GM11168 (cell line): ENCODE measurements around the gene UBE2G2.

Experiments
- in situ Hi-C: fragments of 300-500 bp; cut with MboI; formaldehyde crosslinking; loops from one replicate; pipeline ENCODE4 v1.12.0; 2022; ENCODE audit warnings: low sequenced_read_pairs; ENCODE audit not compliant: unreplicated experiment

UBE2G2 gene

DNA sequence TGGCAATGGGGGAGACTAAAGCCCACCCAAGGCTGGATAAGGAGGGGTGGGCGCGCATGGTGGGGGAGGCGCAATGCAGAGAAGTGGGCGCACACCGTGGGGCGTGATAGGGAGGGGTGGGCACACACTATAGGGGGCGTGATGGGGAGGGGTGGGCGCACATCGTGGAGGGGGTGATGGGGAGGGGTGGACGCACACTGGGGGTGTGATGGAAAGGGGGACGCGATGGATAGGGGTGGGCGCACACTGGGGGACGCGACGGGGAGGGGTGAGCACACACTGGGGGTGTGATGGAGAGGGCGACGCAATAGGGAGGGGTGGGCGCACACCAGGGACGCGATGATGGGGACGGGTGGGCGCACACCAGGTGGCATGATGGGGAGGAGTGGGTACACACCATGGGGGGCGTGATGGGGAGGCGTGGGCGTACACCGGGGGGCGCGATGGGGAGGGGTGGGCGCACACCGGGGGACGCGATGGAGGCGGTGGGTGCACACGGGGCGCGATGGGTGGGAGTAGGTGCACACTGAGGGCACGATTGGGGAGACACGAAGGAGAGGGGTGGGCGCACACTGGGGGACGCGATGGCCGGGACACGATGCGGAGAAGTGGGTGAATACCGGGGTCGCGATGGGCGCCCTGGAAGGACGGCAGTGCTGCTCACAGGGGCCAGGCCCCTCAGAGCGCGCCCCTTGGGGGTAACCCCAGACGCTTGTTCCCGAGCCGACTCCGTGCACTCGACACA lies 15.3 kb upstream of the UBE2G2 start:
- in situ Hi-C loops: no loop called here

DNA sequence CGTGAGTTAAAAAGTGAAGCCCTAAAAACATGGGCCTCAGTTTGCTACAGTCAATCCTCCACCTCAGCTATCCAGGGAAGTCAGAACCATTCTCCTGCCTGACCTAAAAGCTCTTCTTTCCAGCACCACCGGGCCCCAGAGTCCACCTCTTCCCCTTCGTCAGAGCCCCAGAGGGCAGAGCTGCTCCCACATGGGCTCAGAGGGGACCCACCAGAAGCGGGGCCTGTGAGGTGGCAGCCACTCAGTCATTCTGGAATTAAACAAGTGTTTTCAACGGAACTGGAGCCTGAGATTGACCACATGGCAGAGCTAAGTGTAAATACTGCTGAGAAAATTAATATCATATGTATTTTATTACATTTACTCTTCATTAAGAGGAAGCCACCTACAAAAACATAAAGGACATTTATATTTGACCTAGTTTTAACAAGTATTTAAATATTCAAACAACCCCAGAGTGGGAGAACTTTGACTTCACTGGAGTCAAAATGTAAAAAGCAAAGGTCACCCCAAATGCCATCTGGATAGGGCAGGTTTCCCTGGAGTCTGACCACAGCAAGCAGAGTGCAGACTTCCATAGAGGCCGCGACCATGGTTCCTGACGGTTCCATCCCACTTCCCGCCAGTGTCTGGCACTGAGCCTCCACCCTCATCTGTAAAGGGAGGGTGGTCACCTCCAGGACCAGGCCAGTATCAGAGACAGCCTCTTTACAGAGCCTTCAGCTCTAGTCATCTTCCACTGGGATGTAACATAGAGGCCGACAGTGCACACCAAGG lies 14.4 kb upstream of the UBE2G2 start:
- in situ Hi-C loops: no loop called here

DNA sequence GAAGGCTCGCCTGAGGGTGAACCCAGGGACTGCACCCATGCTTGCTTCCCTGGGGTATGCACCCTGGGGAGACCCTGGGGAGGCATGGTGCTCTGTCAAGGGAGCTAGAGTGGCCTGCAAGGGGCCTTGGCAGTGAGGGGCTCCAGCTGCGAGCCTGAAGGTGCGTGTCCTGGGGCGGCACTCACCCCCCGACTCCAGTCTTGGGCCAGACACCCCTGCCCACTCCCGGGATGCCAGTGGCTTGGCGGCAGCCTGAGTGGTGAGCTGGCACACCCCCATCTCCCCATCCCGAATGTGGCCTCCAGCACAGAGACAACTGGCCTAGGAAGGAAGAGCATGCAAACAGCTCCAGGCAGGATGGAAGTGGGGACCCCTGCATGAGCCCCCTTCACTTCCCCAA lies 13.6 kb upstream of the UBE2G2 start:
- in situ Hi-C loops: no loop called here

DNA sequence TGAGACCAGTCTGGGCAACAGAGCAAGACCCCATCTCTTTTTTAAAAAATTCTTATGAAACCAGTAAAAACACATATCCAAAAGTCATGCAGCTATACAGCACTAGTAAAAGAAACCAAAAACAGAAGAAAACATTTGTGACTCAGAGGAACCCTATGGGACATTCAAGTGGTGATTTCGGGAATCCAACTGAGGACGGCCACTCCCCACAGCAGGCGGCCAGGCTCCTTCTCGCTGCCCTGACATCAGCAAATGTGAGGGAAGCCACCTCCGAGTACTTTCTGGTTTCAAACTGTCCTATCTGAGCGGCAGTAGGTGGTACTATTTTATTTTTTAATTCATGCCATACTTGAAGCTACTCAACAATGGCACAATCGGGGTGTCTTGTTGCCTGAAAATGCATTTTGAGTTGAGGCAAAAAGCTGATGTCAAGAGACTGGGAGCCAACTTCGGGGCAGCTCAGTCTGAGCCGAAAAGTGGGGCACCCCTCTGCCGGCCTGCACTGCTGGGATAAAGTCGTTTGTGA lies 12.9 kb upstream of the UBE2G2 start:
- in situ Hi-C loops: no loop called here

DNA sequence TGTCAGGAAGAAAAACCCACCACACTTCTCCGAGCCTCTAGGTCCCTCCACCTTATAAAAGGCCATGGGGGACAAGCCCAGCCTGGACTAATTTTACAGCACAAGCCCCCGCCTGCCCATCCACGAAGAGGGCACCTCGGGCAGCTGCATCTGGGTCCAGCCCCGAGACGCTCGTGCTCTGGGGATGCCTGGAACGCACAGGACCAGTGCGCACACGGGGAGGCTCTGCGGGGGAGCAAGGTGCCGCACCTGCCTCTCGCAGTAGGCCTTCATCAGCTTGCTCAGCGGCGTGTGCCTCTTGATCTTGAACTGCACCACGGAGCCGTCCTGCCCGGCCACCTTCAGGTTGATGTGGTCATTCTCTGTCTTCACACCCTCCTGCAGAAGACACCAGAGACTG lies 12.1 kb upstream of the UBE2G2 start:
- in situ Hi-C loops: no loop called here

DNA sequence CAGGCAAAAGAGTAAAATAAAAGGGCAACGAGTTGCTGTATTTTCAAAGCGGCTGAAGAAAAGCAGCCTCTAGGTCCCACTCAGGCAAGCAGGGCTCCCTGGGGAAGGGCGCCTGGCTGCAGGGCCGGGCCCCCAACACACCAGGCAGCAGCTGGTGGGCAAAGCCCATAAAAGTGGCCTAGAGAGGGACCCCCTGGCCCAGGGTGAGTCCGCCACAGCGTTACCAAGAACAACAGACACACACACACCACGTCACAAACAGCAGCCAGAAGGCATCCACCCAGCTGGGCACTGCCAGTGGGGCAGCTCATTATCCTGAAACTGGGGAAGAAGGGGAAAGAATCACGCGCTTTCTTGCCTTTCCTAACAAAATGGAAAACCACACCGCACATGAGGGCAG lies 11.5 kb upstream of the UBE2G2 start:
- in situ Hi-C loops: no loop called here

DNA sequence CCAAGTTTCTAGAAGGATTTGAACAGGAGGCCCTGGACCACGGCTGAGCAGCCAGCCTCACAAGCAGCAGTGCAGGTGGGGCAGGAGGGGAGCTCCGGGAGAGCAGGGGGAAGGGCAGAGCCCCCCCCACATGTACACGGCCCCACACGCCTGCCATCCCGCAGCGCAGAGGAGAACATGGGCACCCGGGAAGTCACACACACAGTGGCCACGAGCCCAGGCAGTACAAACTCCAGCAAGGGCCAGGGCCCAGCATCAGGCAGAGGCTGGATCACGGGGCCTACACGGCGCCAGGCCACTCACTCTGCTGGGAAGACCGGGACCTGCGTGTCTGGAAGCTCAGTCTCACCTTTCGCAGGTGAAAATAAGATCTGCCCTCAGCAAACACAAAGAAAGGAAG lies 11.0 kb upstream of the UBE2G2 start:
- in situ Hi-C loops: no loop called here

DNA sequence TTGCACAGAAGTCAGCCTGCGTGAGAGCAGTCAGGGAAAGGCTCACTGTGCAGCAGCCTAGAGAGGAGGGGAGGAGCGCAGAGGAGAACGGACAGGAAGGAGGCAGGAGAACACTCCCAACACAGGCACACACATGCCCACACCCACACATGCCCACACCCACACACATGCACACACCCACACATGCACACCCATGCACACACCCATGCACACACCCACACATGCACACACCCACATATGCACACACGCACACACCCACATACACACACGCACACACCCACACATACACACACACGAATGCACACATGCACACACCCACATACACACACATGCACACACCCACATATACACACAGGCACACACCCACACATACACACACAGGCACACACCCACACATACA lies 9.2 kb upstream of the UBE2G2 start:
- in situ Hi-C loops: no loop called here

DNA sequence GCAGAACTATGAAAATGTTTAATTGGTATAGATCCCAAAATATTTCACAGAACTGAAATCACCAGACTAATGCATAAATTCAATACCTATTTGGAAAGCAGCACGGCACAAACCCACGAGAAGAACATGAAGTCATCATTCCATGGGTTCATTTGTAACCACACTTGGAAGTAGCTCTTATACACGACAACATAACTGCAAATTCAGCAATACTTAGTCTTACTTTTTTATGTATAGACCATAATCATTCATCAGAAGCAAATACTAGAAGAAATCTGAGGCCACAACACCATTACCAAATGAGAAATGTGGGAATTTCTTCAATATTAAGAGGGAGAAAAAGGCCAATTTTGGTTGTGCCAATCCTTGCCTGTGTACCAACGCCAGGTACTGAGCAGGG lies 4.2 kb upstream of the UBE2G2 start:
- in situ Hi-C loops: loop anchor here (10.0 kb wide), 1 partner anchor 109 kb away; no protein-coding TSS in a partner anchor

DNA sequence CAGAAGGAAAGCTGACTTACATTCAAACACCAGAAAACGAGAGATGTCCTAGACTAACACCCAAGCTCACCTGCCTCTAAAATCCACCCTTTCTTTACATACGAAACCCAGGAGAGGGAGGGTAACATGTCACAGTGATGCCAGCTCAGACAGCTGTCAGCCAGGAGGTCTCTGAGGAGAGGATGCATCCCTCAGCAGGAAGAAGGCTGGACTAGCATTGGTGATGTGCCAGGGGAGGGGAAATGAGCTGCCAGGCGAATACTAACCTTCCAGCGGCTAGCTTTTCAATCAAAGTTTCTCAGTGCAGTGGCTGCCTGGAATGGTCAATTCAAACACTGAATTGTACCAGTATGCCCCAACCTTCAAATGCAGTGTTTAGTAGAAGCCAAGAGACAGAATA lies 3.6 kb upstream of the UBE2G2 start:
- in situ Hi-C loops: loop anchor here (10.0 kb wide), 1 partner anchor 110 kb away; no protein-coding TSS in a partner anchor

DNA sequence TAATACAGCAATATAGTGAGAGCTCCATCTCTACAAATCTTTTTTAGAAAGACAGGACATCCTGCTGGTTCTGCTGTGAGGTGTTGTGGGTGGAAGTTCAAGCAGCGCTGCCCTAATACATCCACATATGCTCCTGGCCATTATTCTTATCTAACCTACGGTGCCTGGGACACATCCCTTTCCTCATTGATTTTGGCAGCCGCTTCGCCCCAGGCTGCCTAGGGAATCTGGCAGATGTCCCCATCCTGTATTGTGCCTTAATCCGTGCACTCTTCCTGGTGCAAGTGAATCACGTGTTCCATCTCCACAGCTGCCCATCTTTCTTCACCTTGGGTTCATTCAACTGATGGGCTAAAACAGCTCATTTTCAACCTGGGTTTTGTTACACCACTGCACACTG lies 3.1 kb upstream of the UBE2G2 start:
- in situ Hi-C loops: loop anchor here (10.0 kb wide), 1 partner anchor 110 kb away; no protein-coding TSS in a partner anchor

DNA sequence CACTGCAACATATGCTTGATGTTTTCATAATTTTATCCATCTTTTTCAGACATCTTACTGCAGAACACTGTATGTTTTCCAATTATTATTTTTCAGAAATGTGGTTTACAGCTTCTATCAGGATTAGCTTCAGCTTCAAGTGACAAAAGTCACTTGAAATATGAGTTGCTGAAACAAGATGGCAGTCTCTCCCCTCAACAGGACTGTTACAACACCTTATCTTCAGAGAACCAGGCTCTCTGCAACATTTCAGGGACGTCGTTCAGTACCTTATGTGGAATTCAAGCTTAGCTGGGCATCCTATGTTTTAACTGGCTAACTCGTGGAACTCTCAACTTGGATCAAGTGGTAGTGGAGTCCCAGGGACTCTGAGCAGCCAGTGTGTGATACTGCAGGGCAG lies 2.0 kb upstream of the UBE2G2 start:
- in situ Hi-C loops: loop anchor here (10.0 kb wide), 1 partner anchor 111 kb away; no protein-coding TSS in a partner anchor

DNA sequence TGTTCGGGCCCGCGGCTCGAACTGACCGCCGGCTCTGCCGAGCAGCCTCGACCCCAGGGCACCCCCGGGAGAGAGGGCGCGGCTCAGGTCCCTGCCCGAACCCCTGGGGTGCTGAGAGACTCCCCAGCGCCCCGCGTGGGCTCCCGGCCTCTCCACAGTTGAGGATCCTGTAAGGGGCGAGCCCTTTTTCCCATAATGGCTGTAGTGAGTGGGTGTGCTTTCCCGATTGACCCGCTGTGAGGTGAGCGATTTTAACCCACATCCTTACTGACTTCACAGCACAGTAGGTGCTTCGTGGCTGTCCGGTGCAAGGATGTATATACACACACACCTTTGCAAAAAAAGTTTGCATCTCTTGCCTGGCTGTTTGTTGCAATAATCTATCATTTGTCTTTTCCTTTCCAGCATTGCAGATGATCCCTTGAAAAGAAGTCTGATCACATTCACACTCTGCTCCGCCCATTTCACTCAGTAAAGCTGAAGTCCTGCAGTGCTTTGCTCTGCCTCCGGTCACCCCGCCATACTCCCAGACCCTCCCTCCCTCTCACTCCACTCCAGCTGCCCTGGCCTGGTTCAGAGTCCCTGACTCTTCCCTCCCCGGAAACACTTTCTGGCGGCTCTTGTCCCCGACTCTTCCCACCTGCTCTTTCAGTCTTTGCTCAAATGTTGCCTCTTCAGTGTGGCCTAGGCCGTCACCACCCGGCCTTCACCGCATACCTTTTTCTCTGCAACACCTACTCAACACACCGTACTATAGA lies 955 bp upstream of the UBE2G2 start:
- in situ Hi-C loops: loop anchor here (10.0 kb wide), 1 partner anchor 112 kb away; no protein-coding TSS in a partner anchor

DNA sequence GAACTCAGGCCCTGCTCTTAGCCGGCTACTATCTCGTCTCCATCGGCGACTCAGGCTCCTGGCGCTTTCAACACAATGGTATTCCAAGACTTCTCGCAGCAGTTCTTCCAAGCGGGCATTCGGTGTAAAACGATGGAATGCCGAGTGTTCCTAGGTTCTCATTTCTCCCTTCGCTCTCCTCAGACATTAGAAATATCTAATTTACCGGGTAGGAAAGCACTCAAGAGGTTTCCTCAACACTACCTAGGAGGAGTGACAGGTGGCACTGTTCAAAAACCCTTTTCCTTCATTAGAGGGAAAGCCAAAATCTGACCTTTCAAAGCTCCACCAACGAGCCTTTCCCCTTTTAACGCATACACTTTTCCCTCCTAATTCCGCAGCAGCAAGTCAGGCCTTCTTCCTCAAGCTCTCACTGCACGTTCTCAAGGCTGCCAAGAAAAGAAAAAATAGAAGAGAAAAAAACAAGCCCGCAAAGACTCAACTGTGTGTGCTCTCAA lies 601 bp downstream of the UBE2G2 start:
- in situ Hi-C loops: loop anchor here (10.0 kb wide), 1 partner anchor 114 kb away; no protein-coding TSS in a partner anchor

DNA sequence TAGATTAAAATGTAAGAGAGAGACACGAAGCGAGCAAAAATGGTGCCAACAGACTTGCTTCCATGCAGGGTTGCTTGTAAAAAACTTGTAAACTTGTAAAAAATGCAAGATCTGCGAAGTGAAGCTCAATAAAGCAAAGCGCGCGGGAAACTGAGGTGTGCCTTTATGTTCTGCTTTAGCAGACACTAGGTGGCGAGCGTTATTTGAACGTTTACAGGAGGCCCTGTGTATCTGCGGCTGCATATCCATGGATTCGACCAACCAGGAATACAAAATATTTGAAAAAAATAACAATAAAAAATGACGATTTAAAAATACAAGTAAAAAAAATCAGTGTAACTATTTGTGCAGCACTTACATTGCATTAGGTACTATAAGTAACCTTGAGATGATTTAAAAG lies 1.5 kb downstream of the UBE2G2 start:
- in situ Hi-C loops: loop anchor here (10.0 kb wide), 1 partner anchor 115 kb away; no protein-coding TSS in a partner anchor

DNA sequence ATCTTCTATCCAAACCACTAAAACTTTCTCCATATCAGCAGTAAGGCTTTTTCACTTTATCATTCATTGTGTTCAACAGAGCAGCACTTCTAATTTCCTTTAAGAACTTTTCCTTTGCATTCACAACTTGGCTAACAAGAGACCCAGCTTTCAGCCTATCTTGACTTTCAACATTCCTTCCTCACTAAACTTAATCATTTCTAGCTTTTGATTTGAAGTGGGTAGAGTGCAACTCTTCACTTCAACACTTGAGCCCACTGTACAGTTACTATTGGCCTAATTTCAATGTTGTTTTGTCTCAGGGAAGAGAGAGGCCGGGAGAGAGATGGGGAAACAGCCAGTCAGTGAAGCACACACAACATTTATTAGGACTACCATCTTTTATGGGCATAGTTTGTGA lies 2.0 kb downstream of the UBE2G2 start:
- in situ Hi-C loops: loop anchor here (10.0 kb wide), 2 partner anchors 115 to 285 kb away; no protein-coding TSS in a partner anchor

DNA sequence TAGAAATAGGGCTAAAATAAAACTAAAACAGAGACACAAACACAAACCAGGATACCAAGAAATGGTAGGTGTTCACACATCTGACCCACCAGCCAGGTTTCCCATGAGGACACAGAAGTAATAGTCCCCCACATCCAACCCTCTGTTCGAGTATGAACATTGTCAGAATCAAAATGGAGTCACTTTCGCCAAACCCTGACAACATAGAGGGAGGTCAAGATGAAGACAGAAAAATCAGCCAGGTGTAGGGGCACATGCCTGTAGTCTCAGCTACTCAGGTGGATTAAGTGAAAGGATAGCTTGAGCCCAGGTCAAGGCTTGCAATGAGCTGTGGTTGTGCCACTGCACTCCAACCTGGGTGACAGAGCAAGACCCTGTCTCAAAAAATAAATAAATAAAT lies 3.8 kb downstream of the UBE2G2 start:
- in situ Hi-C loops: loop anchor here (10.0 kb wide), 1 partner anchor 283 kb away; no protein-coding TSS in a partner anchor

DNA sequence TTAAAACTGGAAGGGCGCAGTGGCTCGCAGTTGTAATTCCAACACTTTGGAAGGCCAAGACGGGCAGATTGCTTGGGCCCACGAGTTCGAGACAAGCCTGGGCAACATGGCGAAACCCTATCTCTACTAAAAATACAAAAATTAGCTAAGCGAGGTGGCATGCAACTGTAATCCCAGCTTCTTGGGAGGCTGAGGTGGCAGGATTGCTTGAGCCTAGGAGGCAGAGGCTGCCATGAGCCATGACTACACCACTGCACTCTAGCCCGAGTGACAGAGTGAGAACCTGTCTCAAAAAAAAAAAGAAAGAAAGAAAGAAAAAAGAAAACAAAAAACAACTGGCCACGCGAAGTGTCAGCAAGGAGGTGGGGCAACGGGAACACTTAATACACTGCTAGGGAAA lies 6.3 kb downstream of the UBE2G2 start:
- in situ Hi-C loops: loop anchor here (10.0 kb wide), 1 partner anchor 281 kb away; no protein-coding TSS in a partner anchor

DNA sequence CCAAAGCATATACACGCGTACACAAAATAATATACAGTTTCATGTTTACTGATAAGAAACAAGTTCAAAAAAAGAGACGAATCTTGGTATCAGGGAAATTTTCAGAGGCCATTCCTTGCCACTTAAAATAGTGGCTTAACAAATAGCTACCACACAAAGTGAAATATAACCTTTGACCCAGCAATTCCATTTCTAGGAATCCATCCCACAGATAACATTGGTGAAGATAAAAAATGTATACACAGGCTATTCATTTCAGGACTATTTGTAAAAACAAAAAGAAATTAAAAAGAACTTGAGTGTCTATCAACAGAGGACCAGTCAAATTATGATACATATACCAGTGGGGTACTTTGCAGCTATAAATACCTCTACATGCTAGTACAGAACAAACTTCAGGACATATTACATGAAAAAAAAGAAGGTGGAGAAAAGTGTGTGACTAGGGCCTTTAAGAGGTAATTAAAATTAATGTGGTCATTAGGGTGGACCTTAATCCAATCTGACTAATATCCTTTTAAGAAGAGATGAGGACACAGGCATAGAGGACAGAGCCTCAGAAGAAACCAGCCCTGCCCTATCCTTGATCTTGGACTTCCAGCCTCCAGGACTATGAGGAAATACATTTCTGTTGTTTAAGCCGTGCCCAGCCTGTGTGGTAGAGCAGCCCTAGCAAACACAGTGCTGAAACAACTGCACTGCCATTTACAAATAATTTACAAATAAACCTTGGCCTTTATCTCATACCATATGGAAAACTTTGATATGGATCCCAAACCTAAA lies 7.8 kb downstream of the UBE2G2 start:
- in situ Hi-C loops: loop anchor here (10.0 kb wide), 1 partner anchor 279 kb away; no protein-coding TSS in a partner anchor
